Sigmoid colon (tissue), 7 donors: ENCODE measurements around the gene CCDC188. TPM values are rescaled to one million over a fixed set of nuclear protein-coding genes. Genes with fewer than 3 reads are reported as not detected.

ENCODE experiments used
- DNase-seq: peaks from one replicate; pipeline ENCODE4 v3.0.0-alpha.2; 2019
- H3K27ac ChIP-seq, 4 donors: fragments of 200-600 bp; sonication (generic); one replicate each; pipeline ENCODE4 v1.5.1; 2016 to 2019; ENCODE audit warnings: mild to moderate bottlenecking in 1 of 4
- H3K27me3 ChIP-seq, 3 donors: fragments of 200-600 bp; sonication (generic); one replicate each; pipeline ENCODE4 v1.5.1; 2019; ENCODE audit warnings: mild to moderate bottlenecking in 1 of 3
- H3K36me3 ChIP-seq, 4 donors: fragments of 200-600 bp; sonication (generic); one replicate each; pipeline ENCODE4 v1.5.1; 2016 to 2019
- H3K4me1 ChIP-seq, 4 donors: fragments of 200-600 bp; sonication (generic); one replicate each; pipeline ENCODE4 v1.5.1; 2017 to 2019
- H3K4me3 ChIP-seq, 4 donors: fragments of 200-600 bp; sonication (generic); one replicate each; pipeline ENCODE4 v1.5.1; 2017 to 2019; ENCODE audit warnings: mild to moderate bottlenecking in 2 of 4, moderate library complexity in 1 of 4
- H3K9me3 ChIP-seq, 4 donors: fragments of 200-600 bp in 3 of 4; sonication (generic) in 3 of 4; one replicate each; pipeline versions ENCODE4 v1.5.1 to v1.6.1; 2013 to 2019
- EP300 ChIP-seq, 4 donors: sonication (generic); formaldehyde crosslinking; IDR thresholded peaks; one replicate each; pipeline ENCODE4 v1.6.1; 2017; ENCODE audit warnings: antibody characterized with exemption in 4 of 4
- POLR2A ChIP-seq, 2 donors: fragments of 450-650 bp; IDR thresholded peaks; one replicate each; pipeline ENCODE4 v1.6.1; 2016; ENCODE audit warnings: antibody characterized with exemption in 2 of 2, mild to moderate bottlenecking in 2 of 2, moderate library complexity in 2 of 2
- POLR2AphosphoS5 ChIP-seq, 4 donors: sonication (generic); formaldehyde crosslinking; IDR thresholded peaks; one replicate each; pipeline ENCODE4 v1.6.1; 2017; ENCODE audit warnings: antibody characterized with exemption in 4 of 4
- WGBS, 2 donors: extraction: QIAGEN DNeasy Blood & Tissue Kit; methylation state at CpG; one replicate each; pipeline ENCODE4 v1.1.7; 2013; 5-methylcytosine and 5-hydroxymethylcytosine counted together
- intact Hi-C: fragments of 100-400 bp; cut with DNase I; formaldehyde crosslinking; loops from one replicate; pipeline ENCODE4 v1.15.1; 2023
- polyA plus RNA-seq, 3 donors: library from polyadenylated mRNA; stranded (reverse); fragments of 200-250 nt; gene quantifications; one replicate each; pipeline ENCODE4 v1.2.3, GENCODE V29; 2013
- total RNA-seq, 4 donors: library from RNA; depleted of rRNA; stranded (reverse); fragments of >200 nt; gene quantifications; one replicate each; pipeline ENCODE4 v1.1.0, GENCODE V29; 2016
- TF ChIP-seq, protein P1 (sequence below), 4 experiments: fragments of 450-650 bp in 3 of 4; fragments of 200-600 bp in 1 of 4; IDR thresholded peaks; one replicate each; pipeline ENCODE4 v1.5.1; 2016 to 2019; ENCODE audit warnings: antibody characterized with exemption in 4 of 4, mild to moderate bottlenecking in 3 of 4, moderate library complexity in 2 of 4
- donor health status: healthy with polysubstance abuse.
- donor health status: Bipolar disorder and iron deficiency.
- donor health status: healthy.

Gene CCDC188
- total and polyA plus RNA-seq, 7 donors, result 0.41 to 1.1 TPM; not detected in 5

GRCh38 chr22:20172141-20172613 lies 21.3 kb upstream of the CCDC188 start:
- 85 to 91% methylated on average over 10 of the region's 10 CpGs for WGBS, 2 donors
- TF ChIP-seq POLR2AphosphoS5 (IDR thresholded peaks at IDR 0.05) (no peak), POLR2A (IDR thresholded peaks at IDR 0.05) (no peak)
- Histone ChIP-seq H3K4me3 (no peak overlapping the region), H3K4me1 (no peaks in the 10 kb centered on the region), H3K36me3 (no peaks in the 10 kb centered on the region), H3K27ac (no peak overlapping the region), H3K27me3 (no peaks in the 10 kb centered on the region), H3K9me3 (no peaks in the 10 kb centered on the region)
- intact Hi-C loops, result no loop called here
- DNase-seq, result no peak

- Histone ChIP-seq H3K27me3 (no peaks in the 10 kb centered on the region), H3K9me3 (no peaks in the 10 kb centered on the region), H3K36me3 (no peaks in the 10 kb centered on the region), H3K4me1 (no peaks in the 10 kb centered on the region), H3K4me3 (no peak overlapping the region), H3K27ac (no peak overlapping the region)
- no peak for DNase-seq
- TF ChIP-seq, protein P1, sequence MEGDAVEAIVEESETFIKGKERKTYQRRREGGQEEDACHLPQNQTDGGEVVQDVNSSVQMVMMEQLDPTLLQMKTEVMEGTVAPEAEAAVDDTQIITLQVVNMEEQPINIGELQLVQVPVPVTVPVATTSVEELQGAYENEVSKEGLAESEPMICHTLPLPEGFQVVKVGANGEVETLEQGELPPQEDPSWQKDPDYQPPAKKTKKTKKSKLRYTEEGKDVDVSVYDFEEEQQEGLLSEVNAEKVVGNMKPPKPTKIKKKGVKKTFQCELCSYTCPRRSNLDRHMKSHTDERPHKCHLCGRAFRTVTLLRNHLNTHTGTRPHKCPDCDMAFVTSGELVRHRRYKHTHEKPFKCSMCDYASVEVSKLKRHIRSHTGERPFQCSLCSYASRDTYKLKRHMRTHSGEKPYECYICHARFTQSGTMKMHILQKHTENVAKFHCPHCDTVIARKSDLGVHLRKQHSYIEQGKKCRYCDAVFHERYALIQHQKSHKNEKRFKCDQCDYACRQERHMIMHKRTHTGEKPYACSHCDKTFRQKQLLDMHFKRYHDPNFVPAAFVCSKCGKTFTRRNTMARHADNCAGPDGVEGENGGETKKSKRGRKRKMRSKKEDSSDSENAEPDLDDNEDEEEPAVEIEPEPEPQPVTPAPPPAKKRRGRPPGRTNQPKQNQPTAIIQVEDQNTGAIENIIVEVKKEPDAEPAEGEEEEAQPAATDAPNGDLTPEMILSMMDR (IDR thresholded peaks at IDR 0.05), result no peak
- TF ChIP-seq POLR2AphosphoS5 (IDR thresholded peaks at IDR 0.05), result no peak
- intact Hi-C loops, result no loop called here
- WGBS, 2 donors, result 74 to 89% methylated on average over 12 of the region's 12 CpGs
Observed at GRCh38 chr22:20171288-20172140, 20.7 kb upstream of the CCDC188 start.

- no peaks in the 10 kb centered on the region for H3K9me3 ChIP-seq
- no peaks in the 10 kb centered on the region for H3K4me1 ChIP-seq
- intact Hi-C loops, result no loop called here
- no peak for DNase-seq
- H3K36me3 ChIP-seq, result no peaks in the 10 kb centered on the region
- H3K27ac ChIP-seq, result no peak overlapping the region
- no peak overlapping the region for H3K4me3 ChIP-seq
- no peaks in the 10 kb centered on the region for H3K27me3 ChIP-seq
- 83 to 91% methylated on average over 13 of the region's 13 CpGs for WGBS, 2 donors
- TF ChIP-seq, protein P1 (IDR thresholded peaks at IDR 0.05), result no peak
- no peak for TF ChIP-seq EP300 (IDR thresholded peaks at IDR 0.05)
- no peak for TF ChIP-seq POLR2A (IDR thresholded peaks at IDR 0.05)
- no peak for TF ChIP-seq POLR2AphosphoS5 (IDR thresholded peaks at IDR 0.05)
Observed at GRCh38 chr22:20170170-20170569, 19.3 kb upstream of the CCDC188 start.

- no peak for DNase-seq
- no peaks in the 10 kb centered on the region for H3K27me3 ChIP-seq
- no peaks in the 10 kb centered on the region for H3K36me3 ChIP-seq
- WGBS, 2 donors, result 78 to 87% methylated on average over 10 of the region's 10 CpGs
- H3K27ac ChIP-seq, result no peak overlapping the region
- H3K9me3 ChIP-seq, result no peaks in the 10 kb centered on the region
- intact Hi-C loops, result no loop called here
- no peak overlapping the region for H3K4me3 ChIP-seq
- H3K4me1 ChIP-seq, result no peaks in the 10 kb centered on the region
- TF ChIP-seq POLR2A (IDR thresholded peaks at IDR 0.05) (no peak), POLR2AphosphoS5 (IDR thresholded peaks at IDR 0.05) (no peak)
Observed at GRCh38 chr22:20169253-20169822, 18.5 kb upstream of the CCDC188 start.

DNA sequence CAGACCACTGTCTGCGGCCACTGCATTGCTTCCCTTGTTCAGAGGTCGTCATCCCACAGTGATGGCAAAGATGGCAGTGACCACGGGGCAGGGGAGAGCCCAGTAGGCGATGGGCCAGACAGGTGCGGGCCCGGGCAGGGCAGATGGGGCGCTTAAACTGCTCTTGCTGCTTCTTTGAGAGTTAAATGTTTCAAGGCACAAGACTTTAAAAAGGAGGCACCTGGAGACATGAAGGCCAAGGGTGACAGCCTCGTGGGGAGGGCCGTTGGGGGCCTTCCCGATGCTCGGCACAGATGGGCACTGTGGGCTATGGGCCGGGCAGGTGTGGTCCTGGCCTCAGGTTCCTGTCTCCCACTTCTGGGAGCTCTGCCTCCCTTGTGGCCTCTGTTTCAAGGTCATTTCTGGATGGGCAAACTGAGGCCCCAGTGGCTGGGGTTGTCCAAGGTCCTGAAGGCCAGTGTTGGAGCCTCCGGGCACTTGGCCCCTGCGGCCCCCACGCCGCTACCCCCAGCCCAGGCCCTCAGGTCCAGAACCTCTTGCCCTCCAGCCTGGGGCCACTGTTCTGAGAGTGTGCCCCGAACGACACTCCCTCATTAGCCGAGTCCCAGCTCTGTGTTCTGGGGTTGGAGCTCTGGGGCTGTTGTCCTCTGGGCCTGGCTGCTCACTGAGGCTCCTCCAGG lies 16.9 kb upstream of the CCDC188 start:
- no peak overlapping the region for H3K27ac ChIP-seq
- H3K36me3 ChIP-seq, result no peaks in the 10 kb centered on the region
- no peaks in the 10 kb centered on the region for H3K9me3 ChIP-seq
- no peaks in the 10 kb centered on the region for H3K4me1 ChIP-seq
- intact Hi-C loops, result no loop called here
- H3K27me3 ChIP-seq, result no peaks in the 10 kb centered on the region
- TF ChIP-seq, protein P1 (IDR thresholded peaks at IDR 0.05), result no peak
- TF ChIP-seq POLR2AphosphoS5 (IDR thresholded peaks at IDR 0.05), result no peak
- no peak for TF ChIP-seq POLR2A (IDR thresholded peaks at IDR 0.05)
- TF ChIP-seq EP300 (IDR thresholded peaks at IDR 0.05), result no peak
- DNase-seq, result no peak
- WGBS, 2 donors, result 74 to 78% methylated on average over 19 of the region's 19 CpGs
- H3K4me3 ChIP-seq, result no peak overlapping the region
